Measurements from ENCODE around the gene PLCB2. TPM values are rescaled to one million over a fixed set of nuclear protein-coding genes. Genes with fewer than 3 reads are reported as not detected.

Gene PLCB2
- total and polyA plus RNA-seq, 2 donors (not counting 1 experiment from before 2014, with no cell fraction given), result 166 to 312 TPM

- DNase-seq, result no peak
- no peaks in the 10 kb centered on the region for H3K36me3 ChIP-seq (replicated peaks in 1 of 2; ENCODE audit: control extremely low read depth in 1 of 2, control insufficient read depth in 1 of 2, extremely low read depth in 1 of 2, insufficient read depth in 2 of 2, low read length in 1 of 2)
- H3K79me2 ChIP-seq (ENCODE audit: control insufficient read depth, insufficient read depth, low read length), result no peaks in the 10 kb centered on the region
- no peak overlapping the region for H3K27ac ChIP-seq (ENCODE audit: low read length in 2 of 2)
- H2AFZ ChIP-seq (ENCODE audit: insufficient read depth, low read depth, low read length, poor library complexity, severe bottlenecking), result no peak overlapping the region
- ChIA-PET CTCF (interaction anchor here (1.4 kb wide), 1 partner anchor 24 kb away, joined by 7 read pairs; no protein-coding TSS in a partner anchor), POLR2A (no interaction called here)
- H3K9me3 ChIP-seq (ENCODE audit: control extremely low read depth in 1 of 3, control insufficient read depth in 2 of 3, insufficient read depth in 1 of 3, low read length in 2 of 3), result peaks cover 0 to 6% (median 0%) of the 10 kb centered on the region in 3 donors
- Mint-ChIP-seq H3K27ac (no peak overlapping the region), H3K9me3 (ENCODE audit: insufficient read depth) (no peaks in the 10 kb centered on the region), H3K27me3 (peaks cover 27% of the 10 kb centered on the region), H3K4me3 (no peak overlapping the region), H3K4me1 (peaks cover 10% of the 10 kb centered on the region)
- no peak overlapping the region for H3K4me3 ChIP-seq (ENCODE audit: control extremely low read depth in 1 of 5, extremely low read depth in 1 of 5, insufficient read depth in 1 of 5, low read depth in 2 of 5, low read length in 4 of 5)
- no peak overlapping the region for H3K4me2 ChIP-seq (replicated peaks; ENCODE audit: low read depth, low read length, poor library complexity, severe bottlenecking)
- peaks cover 10 to 17% of the 10 kb centered on the region in 2 donors for H3K4me1 ChIP-seq (ENCODE audit: control insufficient read depth in 2 of 2, insufficient read depth in 2 of 2, low read length in 2 of 2)
- ATAC-seq (ENCODE audit: low read depth), result no peak
- H3K9ac ChIP-seq (ENCODE audit: low read length), result no peak overlapping the region
- no peaks in the 10 kb centered on the region for H4K20me1 ChIP-seq (ENCODE audit: control insufficient read depth, insufficient read depth, low read length, poor library complexity, severe bottlenecking)
- intact Hi-C loops (cut with micrococcal nuclease), result no loop called here
- WGBS (ENCODE audit: insufficient coverage), result 95% methylated on average over 6 of the region's 8 CpGs
- H3K27me3 ChIP-seq (replicated peaks in 1 of 4; ENCODE audit: control extremely low read depth in 1 of 4, control insufficient read depth in 3 of 4, insufficient read depth in 4 of 4, low read length in 3 of 4), result peaks cover 0 to 35% (median 12%) of the 10 kb centered on the region in 4 experiments
- TF ChIP-seq CTCF (IDR thresholded peaks at IDR 0.05) (no peak), EZH2 (IDR thresholded peaks at IDR 0.05; ENCODE audit: borderline replicate concordance, insufficient read depth, low read depth, low read length, poor library complexity, severe bottlenecking) (no peak)
Observed at GRCh38 chr15:40250304-40250656, 57.5 kb downstream of the PLCB2 start.

- Histone ChIP-seq H3K27me3 (replicated peaks in 1 of 4; ENCODE audit: control extremely low read depth in 1 of 4, control insufficient read depth in 3 of 4, insufficient read depth in 4 of 4, low read length in 3 of 4) (peaks cover 0 to 35% (median 12%) of the 10 kb centered on the region in 4 experiments), H4K20me1 (ENCODE audit: control insufficient read depth, insufficient read depth, low read length, poor library complexity, severe bottlenecking) (no peaks in the 10 kb centered on the region), H3K4me1 (ENCODE audit: control insufficient read depth in 2 of 2, insufficient read depth in 2 of 2, low read length in 2 of 2) (peaks cover 10 to 17% of the 10 kb centered on the region in 2 donors), H3K4me2 (replicated peaks; ENCODE audit: low read depth, low read length, poor library complexity, severe bottlenecking) (no peak overlapping the region), H3K36me3 (replicated peaks in 1 of 2; ENCODE audit: control extremely low read depth in 1 of 2, control insufficient read depth in 1 of 2, extremely low read depth in 1 of 2, insufficient read depth in 2 of 2, low read length in 1 of 2) (no peaks in the 10 kb centered on the region), H3K27ac (ENCODE audit: low read length in 2 of 2) (no peak overlapping the region), H3K79me2 (ENCODE audit: control insufficient read depth, insufficient read depth, low read length) (no peaks in the 10 kb centered on the region), H3K4me3 (ENCODE audit: control extremely low read depth in 1 of 5, extremely low read depth in 1 of 5, insufficient read depth in 1 of 5, low read depth in 2 of 5, low read length in 4 of 5) (no peak overlapping the region), H3K9me3 (ENCODE audit: control extremely low read depth in 1 of 3, control insufficient read depth in 2 of 3, insufficient read depth in 1 of 3, low read length in 2 of 3) (peaks cover 0 to 6% (median 0%) of the 10 kb centered on the region in 3 donors), H2AFZ (ENCODE audit: insufficient read depth, low read depth, low read length, poor library complexity, severe bottlenecking) (no peak overlapping the region), H3K9ac (ENCODE audit: low read length) (no peak overlapping the region)
- Mint-ChIP-seq H3K27ac (no peak overlapping the region), H3K4me1 (peaks cover 10% of the 10 kb centered on the region), H3K27me3 (peaks cover 26% of the 10 kb centered on the region), H3K9me3 (ENCODE audit: insufficient read depth) (no peaks in the 10 kb centered on the region), H3K4me3 (no peak overlapping the region)
- DNase-seq (no peak), ATAC-seq (ENCODE audit: low read depth) (no peak)
- POLR2A ChIA-PET, result no interaction called here
- CTCF ChIA-PET, result interaction anchor here (1.4 kb wide), 1 partner anchor 25 kb away, joined by 7 read pairs; no protein-coding TSS in a partner anchor
- intact Hi-C loops (cut with micrococcal nuclease), result no loop called here
- TF ChIP-seq CTCF (IDR thresholded peaks at IDR 0.05) (no peak), EZH2 (IDR thresholded peaks at IDR 0.05; ENCODE audit: borderline replicate concordance, insufficient read depth, low read depth, low read length, poor library complexity, severe bottlenecking) (no peak)
- WGBS (ENCODE audit: insufficient coverage), result 61% methylated on average over 4 of the region's 11 CpGs
Observed at GRCh38 chr15:40249477-40250303, 58.0 kb downstream of the PLCB2 start.
